Heart left ventricle (tissue), 16 donors: Measurements from ENCODE around the gene EXOC3L4. TPM values are rescaled to one million over a fixed set of nuclear protein-coding genes. Genes with fewer than 3 reads are reported as not detected.

ENCODE experiments used
- ATAC-seq, 4 donors: fragments of 200-7000 bp; cut with Tn5 transposase; one replicate each; pipeline ENCODE4 v1.9.1; 2020 to 2022; ENCODE audit warnings: moderate library complexity in 4 of 4, mild to moderate bottlenecking in 3 of 4, moderate number of reproducible peaks in 1 of 4
- DNase-seq, 5 donors: peaks; one replicate each; pipeline ENCODE4 v3.0.0-alpha.2; 2020
- H3K27ac ChIP-seq, 12 donors: fragments of 200-600 bp; sonication (generic) in 4 of 12; one replicate each; pipeline versions ENCODE4 v1.5.0 to v1.8.0; 2016 to 2022; ENCODE audit warnings: mild to moderate bottlenecking in 2 of 12
- H3K27me3 ChIP-seq, 9 donors: fragments of 200-600 bp; sonication (generic) in 2 of 9; one replicate each; pipeline versions ENCODE4 v1.5.1 to v1.8.0; 2016 to 2022; ENCODE audit warnings: mild to moderate bottlenecking in 3 of 9
- H3K36me3 ChIP-seq, 9 donors: fragments of 200-600 bp; sonication (generic) in 2 of 9; one replicate each; pipeline versions ENCODE4 v1.5.0 to v1.8.0; 2018 to 2022; ENCODE audit warnings: mild to moderate bottlenecking in 2 of 9
- H3K4me1 ChIP-seq, 12 donors: fragments of 200-600 bp; sonication (generic) in 4 of 12; one replicate each; pipeline versions ENCODE4 v1.5.0 to v1.8.0; 2016 to 2022; ENCODE audit warnings: mild to moderate bottlenecking in 3 of 12
- H3K4me3 ChIP-seq, 12 donors: fragments of 200-600 bp; sonication (generic) in 4 of 12; one replicate each; pipeline versions ENCODE4 v1.5.0 to v1.8.0; 2017 to 2022; ENCODE audit warnings: mild to moderate bottlenecking in 9 of 12, moderate library complexity in 4 of 12
- H3K9me3 ChIP-seq, 12 donors: fragments of 200-600 bp; sonication (generic) in 4 of 12; one replicate each; pipeline versions ENCODE4 v1.5.0 to v1.8.0; 2016 to 2022; ENCODE audit warnings: mild to moderate bottlenecking in 1 of 12
- POLR2A ChIP-seq, 2 donors: fragments of 450-650 bp; IDR thresholded peaks; one replicate each; pipeline ENCODE4 v1.6.1; 2017; ENCODE audit warnings: antibody characterized with exemption in 2 of 2, mild to moderate bottlenecking in 2 of 2, moderate library complexity in 2 of 2
- WGBS, 4 donors: extraction: QIAGEN DNeasy Blood & Tissue Kit in 2 of 4; methylation state at CpG; one replicate each; pipeline versions ENCODE4 v1.1.5 to v1.1.7; 2013 to 2018; 5-methylcytosine and 5-hydroxymethylcytosine counted together
- intact Hi-C, 10 donors: fragments of 100-400 bp; cut with DNase I; formaldehyde crosslinking; loops; one replicate each; pipeline versions ENCODE4 v1.11.1 to v1.14.2; 2022
- polyA plus RNA-seq, 2 donors: library from polyadenylated mRNA; stranded (reverse); fragments of 200-250 nt; gene quantifications; one replicate each; pipeline ENCODE4 v1.2.3, GENCODE V29; 2013
- total RNA-seq, 9 donors: library from RNA; depleted of rRNA in 2 of 9; stranded (reverse); fragments of >200 nt in 2 of 9; fragmentation: NEBNext Ultra II Directional in 3 of 9; extraction: Animal tissue kit (Norgen Biotek cat#: 25700) in 3 of 9; gene quantifications; one replicate each; pipeline versions ENCODE4 v1.1.0 to v1.2.4, GENCODE V29; 2016 to 2023
- TF ChIP-seq, protein P1 (sequence below), 12 donors: fragments of 200-600 bp; sonication (generic) in 4 of 12; IDR thresholded peaks; one replicate each; pipeline versions ENCODE4 v1.5.0 to v1.8.0; 2018 to 2022; ENCODE audit warnings: antibody characterized with exemption in 12 of 12, mild to moderate bottlenecking in 5 of 12
- donor health status: ischemic (EF 13 %, LVEDD 7.1; RV severe dilation, severe dysfunction).
- donor health status: healthy with polysubstance abuse.
- donor health status: DM: no; HTN: yes; CAD: no.
- donor health status: DM: no; HTN: no; CAD: no.
- donor health status: ischemic (EF 25% LVEDD 6.9; RV normal size, moderate dysfunction).
- donor health status: ischemic (EF 25% LVEDD 5.7; RV mildly dilated, moderate dysfunction).
- donor health status: healthy.
- donor health status: DM: yes; HTN: yes; CAD: no.
- donor health status: ischemic (EF 35%, LVEDD 5.7; RV mildly dilated, moderate dysfunction).
- donor health status: nonischemic (EF 11% LVEDD 7.7; RV severe dilation, severe dysfunction).
- donor health status: DM: yes; HTN: yes; CAD: no.
- donor health status: PGD.
- donor health status: ischemic (EF 29% LVEDD 5.4; RV normal size, mild dysfunction).
- donor health status: nonischemic (EF 23%, LVEDD 6.1; RV moderate dilation, normal function).

EXOC3L4 gene
- total and polyA plus RNA-seq, 11 donors = 0.21 to 3.2 (median 0.47) TPM; not detected in 5

- no peak overlapping the region for H3K4me3 ChIP-seq
- intact Hi-C loops = loop anchor here in 1 of 10 donors (10.0 kb wide), 1 partner anchor 221 kb away; no protein-coding TSS in a partner anchor
- DNase-seq (no peak), ATAC-seq (no peak)
- peak overlapping the region in 5 of 12 donors; percentile 23 to 87 (median 80) for H3K27ac ChIP-seq
- H3K4me1 ChIP-seq = peaks cover 3 to 38% (median 24%) of the 10 kb centered on the region in 12 donors
- no peaks in the 10 kb centered on the region for H3K27me3 ChIP-seq
- 75 to 86% (median 81%) methylated on average over 8 to 14 of the region's 14 CpGs for WGBS, 4 donors
- TF ChIP-seq, protein P1, sequence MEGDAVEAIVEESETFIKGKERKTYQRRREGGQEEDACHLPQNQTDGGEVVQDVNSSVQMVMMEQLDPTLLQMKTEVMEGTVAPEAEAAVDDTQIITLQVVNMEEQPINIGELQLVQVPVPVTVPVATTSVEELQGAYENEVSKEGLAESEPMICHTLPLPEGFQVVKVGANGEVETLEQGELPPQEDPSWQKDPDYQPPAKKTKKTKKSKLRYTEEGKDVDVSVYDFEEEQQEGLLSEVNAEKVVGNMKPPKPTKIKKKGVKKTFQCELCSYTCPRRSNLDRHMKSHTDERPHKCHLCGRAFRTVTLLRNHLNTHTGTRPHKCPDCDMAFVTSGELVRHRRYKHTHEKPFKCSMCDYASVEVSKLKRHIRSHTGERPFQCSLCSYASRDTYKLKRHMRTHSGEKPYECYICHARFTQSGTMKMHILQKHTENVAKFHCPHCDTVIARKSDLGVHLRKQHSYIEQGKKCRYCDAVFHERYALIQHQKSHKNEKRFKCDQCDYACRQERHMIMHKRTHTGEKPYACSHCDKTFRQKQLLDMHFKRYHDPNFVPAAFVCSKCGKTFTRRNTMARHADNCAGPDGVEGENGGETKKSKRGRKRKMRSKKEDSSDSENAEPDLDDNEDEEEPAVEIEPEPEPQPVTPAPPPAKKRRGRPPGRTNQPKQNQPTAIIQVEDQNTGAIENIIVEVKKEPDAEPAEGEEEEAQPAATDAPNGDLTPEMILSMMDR (IDR thresholded peaks at IDR 0.05) = no peak
- TF ChIP-seq POLR2A (IDR thresholded peaks at IDR 0.05) = no peak
- no peaks in the 10 kb centered on the region for H3K9me3 ChIP-seq
- no peaks in the 10 kb centered on the region for H3K36me3 ChIP-seq
Measured at GRCh38 chr14:103073367-103073875, 21.1 kb upstream of the EXOC3L4 start.

GRCh38 chr14:103073876-103074728, 20.4 kb upstream of the EXOC3L4 start:
- H3K36me3 ChIP-seq = no peaks in the 10 kb centered on the region
- H3K27ac ChIP-seq = peak overlapping the region; percentile 23 to 87 (median 72)
- peak in 3 of 5 donors; percentile 56 to 68 (median 58) for DNase-seq
- H3K9me3 ChIP-seq = no peaks in the 10 kb centered on the region
- H3K4me1 ChIP-seq = peaks cover 3 to 38% (median 24%) of the 10 kb centered on the region in 12 donors
- H3K27me3 ChIP-seq = no peaks in the 10 kb centered on the region
- H3K4me3 ChIP-seq = no peak overlapping the region
- ATAC-seq = peak in 3 of 4 donors; percentile 15 to 30 (median 16)
- 61 to 73% (median 66%) methylated on average over 15 to 21 of the region's 21 CpGs for WGBS, 4 donors
- TF ChIP-seq, protein P1 (IDR thresholded peaks at IDR 0.05) = no peak
- TF ChIP-seq POLR2A (IDR thresholded peaks at IDR 0.05) = no peak
- intact Hi-C loops = loop anchor here in 2 of 10 donors (2.0 to 10.0 kb wide), 2 partner anchors 219 to 221 kb away; no protein-coding TSS in a partner anchor

DNA sequence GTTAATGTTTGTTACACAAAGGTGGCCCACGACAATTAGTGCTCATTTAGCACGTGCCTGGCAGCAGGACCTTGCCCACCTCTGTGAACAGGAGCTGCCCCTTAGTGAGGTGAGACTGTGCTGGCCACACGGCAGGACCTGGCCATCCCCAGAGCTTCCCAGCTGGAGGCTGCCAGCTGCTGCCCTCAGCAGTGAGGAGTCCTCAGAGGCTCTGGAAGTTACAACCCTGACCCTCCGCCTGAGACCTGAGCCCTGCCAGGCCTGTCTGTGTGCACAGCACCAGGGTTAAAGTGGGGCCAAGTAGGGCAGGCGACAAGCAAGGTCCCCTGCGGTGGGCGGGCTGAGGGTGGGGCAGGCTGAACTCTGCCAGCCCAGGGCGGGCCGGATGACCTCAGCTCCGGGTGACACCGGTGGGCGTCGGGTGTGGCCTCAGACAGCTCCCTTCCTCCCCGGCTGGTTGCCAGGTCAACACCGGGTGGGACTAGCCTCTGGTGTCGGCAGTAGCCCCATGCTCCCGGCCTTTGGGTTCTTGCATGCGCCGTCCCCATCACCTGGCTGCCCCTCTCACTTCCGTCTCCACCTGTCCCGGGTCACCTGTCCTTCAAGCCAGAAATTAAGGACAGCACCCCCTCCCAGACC, 19.7 kb upstream of the EXOC3L4 start:
- WGBS, 4 donors = 16 to 34% (median 21%) methylated on average over 9 to 21 of the region's 21 CpGs; no CpG with 5 or more reads in 1 of the 4 donors
- Histone ChIP-seq H3K27ac (peak overlapping the region; percentile 38 to 87 (median 72)), H3K27me3 (no peaks in the 10 kb centered on the region), H3K9me3 (no peaks in the 10 kb centered on the region), H3K36me3 (no peaks in the 10 kb centered on the region), H3K4me1 (peaks cover 3 to 38% (median 24%) of the 10 kb centered on the region in 12 donors), H3K4me3 (peak overlapping the region in 11 of 12 donors; percentile 17 to 60 (median 53))
- ATAC-seq = peak; percentile 53 to 79 (median 68)
- intact Hi-C loops = loop anchor here in 5 of 10 donors (1.0 to 10.0 kb wide), 6 partner anchors 112 to 383 kb away; no protein-coding TSS in a partner anchor
- TF ChIP-seq, protein P1 (IDR thresholded peaks at IDR 0.05) = no peak
- TF ChIP-seq POLR2A (IDR thresholded peaks at IDR 0.05) = no peak
- peak; percentile 81 to 93 (median 87) for DNase-seq
